Measurements from ENCODE around the gene THSD4. TPM values are rescaled to one million over a fixed set of nuclear protein-coding genes. Genes with fewer than 3 reads are reported as not detected.

THSD4 gene
- total RNA-seq, 6 donors from 2014 or later: 16.8 to 39.7 (median 21.7) TPM

GRCh38 chr15:71238926-71239325, 123.7 kb downstream of the THSD4 start:
- H3K27ac ChIP-seq: no peak overlapping the region
- H3K4me3 ChIP-seq: no peak overlapping the region
- no peaks in the 10 kb centered on the region for H3K36me3 ChIP-seq
- H3K9me3 ChIP-seq: no peaks in the 10 kb centered on the region
- H3K4me1 ChIP-seq: no peaks in the 10 kb centered on the region
- ATAC-seq (ENCODE audit: low FRiP score in 2 of 2) (no peak), DNase-seq (no peak)
- TF ChIP-seq CTCF (IDR thresholded peaks at IDR 0.05): no peak
- TF ChIP-seq EP300 (IDR thresholded peaks at IDR 0.05): no peak
- TF ChIP-seq POLR2A (IDR thresholded peaks at IDR 0.05): no peak
- TF ChIP-seq POLR2AphosphoS5 (IDR thresholded peaks at IDR 0.05): no peak
- 75 to 95% methylated on average over 1 of the region's 1 CpG for WGBS, 2 donors
- no peaks in the 10 kb centered on the region for H3K27me3 ChIP-seq

GRCh38 chr15:71239592-71240364, 124.5 kb downstream of the THSD4 start:
- H3K27ac ChIP-seq: no peak overlapping the region
- TF ChIP-seq CTCF (IDR thresholded peaks at IDR 0.05) (no peak), POLR2AphosphoS5 (IDR thresholded peaks at IDR 0.05) (no peak), POLR2A (IDR thresholded peaks at IDR 0.05) (no peak), EP300 (IDR thresholded peaks at IDR 0.05) (no peak)
- no peaks in the 10 kb centered on the region for H3K9me3 ChIP-seq
- 77 to 82% methylated on average over 10 of the region's 10 CpGs for WGBS, 2 donors
- H3K4me1 ChIP-seq: no peaks in the 10 kb centered on the region
- H3K27me3 ChIP-seq: no peaks in the 10 kb centered on the region
- H3K36me3 ChIP-seq: no peaks in the 10 kb centered on the region
- no peak for ATAC-seq (ENCODE audit: low FRiP score in 2 of 2)
- no peak overlapping the region for H3K4me3 ChIP-seq
- DNase-seq: no peak

GRCh38 chr15:71242292-71242691, 127.0 kb downstream of the THSD4 start:
- DNase-seq: no peak
- TF ChIP-seq POLR2AphosphoS5 (IDR thresholded peaks at IDR 0.05) (no peak), POLR2A (IDR thresholded peaks at IDR 0.05) (no peak), CTCF (IDR thresholded peaks at IDR 0.05) (no peak), EP300 (IDR thresholded peaks at IDR 0.05) (no peak)
- H3K4me3 ChIP-seq: no peak overlapping the region
- ATAC-seq (ENCODE audit: low FRiP score in 2 of 2): no peak
- H3K4me1 ChIP-seq: no peaks in the 10 kb centered on the region
- H3K27me3 ChIP-seq: no peaks in the 10 kb centered on the region
- no peaks in the 10 kb centered on the region for H3K36me3 ChIP-seq
- 92 to 94% methylated on average over 6 of the region's 6 CpGs for WGBS, 2 donors
- H3K9me3 ChIP-seq: no peaks in the 10 kb centered on the region
- no peak overlapping the region for H3K27ac ChIP-seq

- WGBS, 2 donors: 92 to 95% methylated on average over 2 of the region's 2 CpGs
- DNase-seq: no peak
- no peak for ATAC-seq (ENCODE audit: low FRiP score in 2 of 2)
- no peaks in the 10 kb centered on the region for H3K4me1 ChIP-seq
- H3K9me3 ChIP-seq: no peaks in the 10 kb centered on the region
- H3K27ac ChIP-seq: no peak overlapping the region
- TF ChIP-seq CTCF (IDR thresholded peaks at IDR 0.05) (no peak), POLR2A (IDR thresholded peaks at IDR 0.05) (no peak), POLR2AphosphoS5 (IDR thresholded peaks at IDR 0.05) (no peak), EP300 (IDR thresholded peaks at IDR 0.05) (no peak)
- no peak overlapping the region for H3K4me3 ChIP-seq
- H3K27me3 ChIP-seq: no peaks in the 10 kb centered on the region
- H3K36me3 ChIP-seq: no peaks in the 10 kb centered on the region
These were observed 129.0 kb downstream of the THSD4 start for GRCh38 chr15:71244250-71244649.

GRCh38 chr15:71245588-71245987, 130.3 kb downstream of the THSD4 start:
- DNase-seq: no peak
- no peaks in the 10 kb centered on the region for H3K27me3 ChIP-seq
- H3K4me1 ChIP-seq: no peaks in the 10 kb centered on the region
- no peak overlapping the region for H3K4me3 ChIP-seq
- no peaks in the 10 kb centered on the region for H3K9me3 ChIP-seq
- no peak overlapping the region for H3K27ac ChIP-seq
- H3K36me3 ChIP-seq: no peaks in the 10 kb centered on the region
- WGBS, 2 donors: 83 to 94% methylated on average over 2 of the region's 2 CpGs
- ATAC-seq (ENCODE audit: low FRiP score in 2 of 2): no peak
- TF ChIP-seq EP300 (IDR thresholded peaks at IDR 0.05) (no peak), POLR2AphosphoS5 (IDR thresholded peaks at IDR 0.05) (no peak), CTCF (IDR thresholded peaks at IDR 0.05) (no peak), POLR2A (IDR thresholded peaks at IDR 0.05) (no peak)

All from upper lobe of left lung (tissue), 6 donors.